HepG2 (cell line): ENCODE results near the gene STX4. TPM values are rescaled to one million over a fixed set of nuclear protein-coding genes. Genes with fewer than 3 reads are reported as not detected.

Experiments
- ATAC-seq: fragments of 200-7000 bp; cut with Tn5 transposase; 3 replicates; pipeline ENCODE4 v1.9.1; 2020; ENCODE audit warnings: mild to moderate bottlenecking, moderate library complexity
- BruUV-seq: library from RNA; stranded (reverse); fragments of 400-500 nt; replicated peaks from 2 replicates; lab custom pipeline; 2021; lab: Mats Ljungman, UMichigan
- CTCF ChIA-PET: fragments of 300-600 bp; formaldehyde crosslinking; extraction: SDS; loops from one replicate; lab custom pipeline; 2021; ENCODE audit warnings: low total read pairs, inconsistent platforms, low intra/inter-chr PET ratio; lab: Yijun Ruan, JAX
- POLR2A ChIA-PET: fragments of 350-600 bp; sonication (Branson Sonifier 250); formaldehyde crosslinking; loops from one replicate; lab custom pipeline; 2020; ENCODE audit warnings: antibody characterized with exemption, inconsistent platforms; lab: Yijun Ruan, JAX
- DNase-seq: peaks from one replicate; pipeline ENCODE4 v3.0.0-alpha.2; 2015; ENCODE audit warnings: low spot score
- FAIRE-seq: peaks from 3 replicates; lab custom pipeline; 2011; peaks lifted over from hg19 to GRCh38; lab: Jason Lieb, UNC
- H2AFZ ChIP-seq: one replicate; pipeline ENCODE4 v1.6.1; 2011; ENCODE audit warnings: low read length, inconsistent platforms
- H3K27ac ChIP-seq: fragments of 300-600 bp; 3 replicates; pipeline ENCODE4 v1.8.0; 2011; ENCODE audit warnings: mixed run types, mild to moderate bottlenecking, mixed read lengths, low read length, inconsistent platforms; ENCODE audit not compliant: insufficient read depth; ENCODE audit errors: extremely low read length
- H3K27me3 ChIP-seq, 2 experiments: fragments of 200-600 bp in 1 of 2; 2 replicates in 1 of 2; 3 replicates in 1 of 2; pipeline versions ENCODE4 v1.6.0 to v1.8.0; 2011; ENCODE audit warnings: low read length in 2 of 2, mild to moderate bottlenecking in 2 of 2, moderate library complexity in 2 of 2, inconsistent platforms in 1 of 2; ENCODE audit not compliant: insufficient read depth in 2 of 2, control insufficient read depth in 1 of 2
- H3K36me3 ChIP-seq, 2 experiments: fragments of 200-600 bp in 1 of 2; replicated peaks in 1 of 2; 2 replicates in 1 of 2; 3 replicates in 1 of 2; pipeline versions ENCODE4 v1.5.1 to v1.8.0; 2011; ENCODE audit warnings: low read length in 2 of 2, inconsistent platforms in 1 of 2; ENCODE audit not compliant: insufficient read depth in 2 of 2, control insufficient read depth in 1 of 2
- H3K4me1 ChIP-seq: 2 replicates; pipeline ENCODE4 v1.5.1; 2012; ENCODE audit warnings: low read length, inconsistent platforms; ENCODE audit not compliant: insufficient read depth
- H3K4me2 ChIP-seq: 2 replicates; pipeline ENCODE4 v1.6.0; 2011; ENCODE audit warnings: low read depth, low read length, inconsistent platforms
- H3K4me3 ChIP-seq, 3 experiments: fragments of 200-600 bp in 1 of 3; sonication (generic), shearing (Covaris generic) in 1 of 3; replicated peaks in 1 of 3; 2 replicates each; pipeline ENCODE4 v1.5.1; 2011 to 2016; ENCODE audit warnings: low read length in 3 of 3, inconsistent platforms in 2 of 3, low read depth in 2 of 3, mild to moderate bottlenecking in 2 of 3, control low read depth in 1 of 3, mixed read lengths in 1 of 3; ENCODE audit not compliant: insufficient read depth in 1 of 3
- H3K79me2 ChIP-seq: one replicate; pipeline ENCODE4 v1.6.1; 2011; ENCODE audit warnings: low read length, inconsistent platforms; ENCODE audit not compliant: insufficient read depth
- H3K9ac ChIP-seq: 2 replicates; pipeline ENCODE4 v1.6.0; 2011; ENCODE audit warnings: mild to moderate bottlenecking, low read depth, low read length, inconsistent platforms; ENCODE audit not compliant: insufficient read depth
- H3K9me3 ChIP-seq: 2 replicates; pipeline ENCODE4 v1.5.1; 2012; ENCODE audit warnings: mild to moderate bottlenecking, low read length
- H4K20me1 ChIP-seq: 2 replicates; pipeline ENCODE4 v1.6.0; 2011; ENCODE audit warnings: inconsistent platforms, mild to moderate bottlenecking, low read length, moderate library complexity; ENCODE audit not compliant: insufficient read depth
- CEBPG ChIP-seq: IDR thresholded peaks from 2 replicates; pipeline ENCODE4 v1.6.1; 2016
- HDAC2 ChIP-seq: sonication (generic); formaldehyde crosslinking; IDR thresholded peaks from 2 replicates; pipeline ENCODE4 v1.4.0; 2020; ENCODE audit warnings: missing genetic modification reagents
- TBL1XR1 ChIP-seq: fragments of 150-350 bp; IDR thresholded peaks from 2 replicates; pipeline ENCODE4 v1.6.1; 2014; ENCODE audit warnings: borderline replicate concordance, low read length; ENCODE audit not compliant: partially characterized antibody
- TRAFD1 ChIP-seq: sonication (generic); formaldehyde crosslinking; IDR thresholded peaks from 2 replicates; pipeline ENCODE4 v1.5.1; 2020; ENCODE audit warnings: missing genetic modification reagents, mild to moderate bottlenecking, borderline replicate concordance
- ZBTB38 ChIP-seq: sonication (generic); formaldehyde crosslinking; IDR thresholded peaks from 2 replicates; pipeline ENCODE4 v1.5.1; 2020; ENCODE audit warnings: mild to moderate bottlenecking, missing genetic modification reagents
- ZBTB40 ChIP-seq, 2 experiments: fragments of 450-650 bp in 1 of 2; sonication (generic) in 1 of 2; formaldehyde crosslinking in 1 of 2; IDR thresholded peaks; 2 replicates each; pipeline versions ENCODE4 v1.6.1 to v1.8.0; 2016 to 2022; ENCODE audit warnings: antibody characterized with exemption in 1 of 2, mild to moderate bottlenecking in 1 of 2, missing genetic modification reagents in 1 of 2
- ZFP1 ChIP-seq: IDR thresholded peaks from 2 replicates; pipeline ENCODE4 v1.6.1; 2016
- ZFP91 ChIP-seq: sonication (generic); formaldehyde crosslinking; IDR thresholded peaks from 2 replicates; pipeline ENCODE4 v1.9.0; 2022; ENCODE audit warnings: missing genetic modification reagents, mild to moderate bottlenecking, borderline replicate concordance
- WGBS: methylation state at CpG from one replicate; pipeline ENCODE4 v1.1.6; 2017; ENCODE audit warnings: low lambda C conversion rate; 5-methylcytosine and 5-hydroxymethylcytosine counted together
- in situ Hi-C: cut with HindIII; loops from 2 replicates; pipeline ENCODE4 v1.10.0; 2017; ENCODE audit warnings: low pct_unique_long_range_greater_than_20kb; ENCODE audit not compliant: extremely low pct_ligation_motif_present
- intact Hi-C: fragments of 100-400 bp; cut with micrococcal nuclease; formaldehyde crosslinking; loops from one replicate; pipeline ENCODE4 v1.10.0; 2022; ENCODE audit not compliant: unreplicated experiment
- polyA plus RNA-seq, 8 experiments: library from polyadenylated mRNA; depleted of rRNA in 3 of 8; stranded (reverse) in 7 of 8; unstranded in 1 of 8; fragments of >200 nt; fragmentation: Illumina TruSeq in 4 of 8; extraction: Trizol in 4 of 8; gene quantifications; 2 replicates each; pipeline versions ENCODE4 v1.2.1 to v1.2.3, GENCODE V29; 2011 to 2016; ENCODE audit warnings: low read depth in 4 of 8, missing spikeins in 1 of 8, mixed read lengths in 1 of 8; ENCODE audit not compliant: insufficient read depth in 1 of 8
- total RNA-seq, 5 experiments: library from RNA; depleted of rRNA; stranded (reverse); fragments of >200 nt; fragmentation: Illumina TruSeq; extraction: Trizol; gene quantifications; 2 replicates each; pipeline ENCODE4 v1.2.3, GENCODE V29; 2016; ENCODE audit warnings: low read depth in 1 of 5

Gene STX4
- total and polyA plus RNA-seq, 2 of the 13 experiments (the other 11 are each of a cell fraction or from before 2014, with no cell fraction given), result 29.2 to 34.6 TPM

- intact Hi-C loops (no loop called here), in situ Hi-C loops (no loop called here)
- DNase-seq (no peak), ATAC-seq (no peak), FAIRE-seq (no peak)
- H3K9me3 ChIP-seq, result no peaks in the 10 kb centered on the region
- H3K4me3 ChIP-seq, result no peak overlapping the region
- no peaks in the 10 kb centered on the region for H3K79me2 ChIP-seq
- H3K9ac ChIP-seq, result no peak overlapping the region
- ChIA-PET POLR2A (interaction anchor here (2.1 to 5.9 kb wide), 5 partner anchors 15 to 141 kb away, joined by 4 to 81 read pairs (median 14); partner anchors contain the start of genes HSD3B7 and STX4), CTCF (no interaction called here)
- no peaks in the 10 kb centered on the region for H4K20me1 ChIP-seq
- peak overlapping the region; percentile 4; the same call in 1 of the 2 replicates for H3K4me2 ChIP-seq
- H3K27ac ChIP-seq, result no peak overlapping the region
- H3K4me1 ChIP-seq, result peaks cover 87% of the 10 kb centered on the region
- BruUV-seq, result no TSS peak
- H3K36me3 ChIP-seq, result no peaks in the 10 kb centered on the region
- no peaks in the 10 kb centered on the region; a peak in 2 of 5 replicates for H3K27me3 ChIP-seq
- 77% methylated on average over 19 of the region's 19 CpGs for WGBS
- no peak overlapping the region for H2AFZ ChIP-seq
- peak; percentile 78 for TF ChIP-seq CEBPG (CRISPR knock-in tag)
- TF ChIP-seq HDAC2 (CRISPR knock-in tag), result no peak
- no peak for TF ChIP-seq ZBTB40 (IDR thresholded peaks at IDR 0.05)
- TF ChIP-seq ZBTB40 (CRISPR knock-in tag; IDR thresholded peaks at IDR 0.05), result 0 out of 2 replicates have a peak, but pooled peaks have one; percentile 1
- peak; percentile 94; the same call in 1 of the 2 replicates for TF ChIP-seq ZFP1 (CRISPR knock-in tag)
- TF ChIP-seq TRAFD1 (CRISPR knock-in tag), result no peak
- TF ChIP-seq ZBTB38 (CRISPR knock-in tag), result 0 out of 2 replicates have a peak, but pooled peaks have one; percentile 24
- TF ChIP-seq ZFP91 (CRISPR knock-in tag), result 0 out of 2 replicates have a peak, but pooled peaks have one; percentile 11
- no peak for TF ChIP-seq TBL1XR1
Measured at GRCh38 chr16:31000671-31001382, 32.5 kb upstream of the STX4 start.
